Measurements from ENCODE around the gene HTR3D.

The HTR3D gene

DNA sequence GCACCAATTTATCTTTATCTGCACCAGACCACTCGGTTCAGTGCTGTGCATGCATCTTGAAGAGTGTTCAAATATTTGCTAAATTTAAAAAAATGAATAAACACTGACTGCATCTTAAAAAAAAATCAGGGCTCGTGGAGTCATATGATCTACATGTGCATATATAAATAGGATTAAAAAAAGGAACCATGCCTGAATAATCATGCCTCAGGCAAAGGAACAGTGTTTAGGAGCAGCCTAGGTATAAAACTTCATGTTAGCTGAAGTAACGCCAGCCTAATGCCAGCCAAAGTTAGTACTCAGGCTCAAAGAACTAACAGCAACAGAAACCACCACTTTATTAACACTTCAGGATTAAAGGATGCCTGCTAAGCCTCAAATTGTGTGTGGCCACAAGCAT, 23.4 kb upstream of the HTR3D start:
- no peaks in the 10 kb centered on the region for H3K27me3 ChIP-seq (ENCODE audit: low read length)
- H4K20me1 ChIP-seq (ENCODE audit: low read depth, low read length): no peaks in the 10 kb centered on the region
- H3K79me2 ChIP-seq (ENCODE audit: insufficient read depth, low read length): no peaks in the 10 kb centered on the region
- H3K36me3 ChIP-seq (ENCODE audit: low read length): no peaks in the 10 kb centered on the region
- H3K27ac ChIP-seq (ENCODE audit: low read depth, low read length): peak overlapping the region; percentile 80
- peak overlapping the region; percentile 13 for H3K4me3 ChIP-seq (ENCODE audit: insufficient read depth, low read length, poor library complexity, severe bottlenecking)
- H3K4me2 ChIP-seq (ENCODE audit: low read depth, low read length, poor library complexity, severe bottlenecking): peak overlapping the region; percentile 91
- peaks cover 33% of the 10 kb centered on the region for H3F3A ChIP-seq (ENCODE audit: insufficient read depth)
- H2AFZ ChIP-seq (ENCODE audit: low read depth, low read length, severe bottlenecking): peak overlapping the region; percentile 38
- no peaks in the 10 kb centered on the region for H3K9me2 ChIP-seq (replicated peaks; ENCODE audit: insufficient read depth, low read length)
- TF ChIP-seq EZH2phosphoT487 (conservative IDR thresholded peaks at IDR 0.05; ENCODE audit: low read length) (no peak), CTCF (IDR thresholded peaks at IDR 0.05; ENCODE audit: insufficient read depth, low read length, poor library complexity, severe bottlenecking) (no peak)
- H3K9ac ChIP-seq (ENCODE audit: low read length): peak overlapping the region; percentile 37
- no peaks in the 10 kb centered on the region for H3K9me3 ChIP-seq (ENCODE audit: insufficient read depth, low read length)

DNA sequence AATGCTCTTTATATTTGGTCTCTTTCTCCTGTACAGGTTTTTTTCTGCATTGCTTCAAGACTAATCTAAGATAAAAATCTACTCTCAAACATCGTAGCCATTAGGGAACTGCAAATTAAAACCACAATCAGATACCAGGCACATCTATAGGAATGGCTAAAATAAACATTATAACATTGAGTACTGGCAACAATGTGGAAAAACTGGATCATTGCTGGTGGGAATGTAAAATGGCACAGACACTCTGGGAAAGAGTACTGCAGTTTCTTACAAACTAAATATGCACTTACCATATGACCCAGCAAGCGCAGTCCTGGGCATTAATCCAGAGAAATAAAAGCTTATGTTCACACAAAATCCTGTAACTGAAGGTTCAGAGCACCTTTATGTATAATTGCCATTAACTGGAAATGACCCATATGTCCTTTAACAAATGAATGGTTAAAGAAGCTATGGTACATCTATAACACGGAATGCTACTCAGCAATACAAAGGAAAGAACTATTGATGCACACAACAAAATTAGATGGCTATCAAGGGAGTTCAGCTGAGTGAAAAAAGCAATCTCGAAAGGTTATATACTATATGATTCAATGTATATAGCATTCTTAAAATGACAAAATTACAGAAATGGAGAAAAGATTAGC, 20.2 kb upstream of the HTR3D start:
- H3K4me3 ChIP-seq (ENCODE audit: insufficient read depth, low read length, poor library complexity, severe bottlenecking): no peak overlapping the region
- TF ChIP-seq CTCF (IDR thresholded peaks at IDR 0.05; ENCODE audit: insufficient read depth, low read length, poor library complexity, severe bottlenecking) (no peak), EZH2phosphoT487 (conservative IDR thresholded peaks at IDR 0.05; ENCODE audit: low read length) (no peak)
- H3K79me2 ChIP-seq (ENCODE audit: insufficient read depth, low read length): no peaks in the 10 kb centered on the region
- H2AFZ ChIP-seq (ENCODE audit: low read depth, low read length, severe bottlenecking): no peak overlapping the region
- H3K9ac ChIP-seq (ENCODE audit: low read length): no peak overlapping the region
- H3K36me3 ChIP-seq (ENCODE audit: low read length): 0 out of 2 replicates have a peak, but pooled peaks cover 4% of the 10 kb centered on the region
- H4K20me1 ChIP-seq (ENCODE audit: low read depth, low read length): no peaks in the 10 kb centered on the region
- no peaks in the 10 kb centered on the region for H3K9me3 ChIP-seq (ENCODE audit: insufficient read depth, low read length)
- no peak overlapping the region for H3K27ac ChIP-seq (ENCODE audit: low read depth, low read length)
- H3K4me2 ChIP-seq (ENCODE audit: low read depth, low read length, poor library complexity, severe bottlenecking): no peak overlapping the region
- no peaks in the 10 kb centered on the region for H3K9me2 ChIP-seq (replicated peaks; ENCODE audit: insufficient read depth, low read length)
- peaks cover 33% of the 10 kb centered on the region for H3F3A ChIP-seq (ENCODE audit: insufficient read depth)
- H3K27me3 ChIP-seq (ENCODE audit: low read length): no peaks in the 10 kb centered on the region

DNA sequence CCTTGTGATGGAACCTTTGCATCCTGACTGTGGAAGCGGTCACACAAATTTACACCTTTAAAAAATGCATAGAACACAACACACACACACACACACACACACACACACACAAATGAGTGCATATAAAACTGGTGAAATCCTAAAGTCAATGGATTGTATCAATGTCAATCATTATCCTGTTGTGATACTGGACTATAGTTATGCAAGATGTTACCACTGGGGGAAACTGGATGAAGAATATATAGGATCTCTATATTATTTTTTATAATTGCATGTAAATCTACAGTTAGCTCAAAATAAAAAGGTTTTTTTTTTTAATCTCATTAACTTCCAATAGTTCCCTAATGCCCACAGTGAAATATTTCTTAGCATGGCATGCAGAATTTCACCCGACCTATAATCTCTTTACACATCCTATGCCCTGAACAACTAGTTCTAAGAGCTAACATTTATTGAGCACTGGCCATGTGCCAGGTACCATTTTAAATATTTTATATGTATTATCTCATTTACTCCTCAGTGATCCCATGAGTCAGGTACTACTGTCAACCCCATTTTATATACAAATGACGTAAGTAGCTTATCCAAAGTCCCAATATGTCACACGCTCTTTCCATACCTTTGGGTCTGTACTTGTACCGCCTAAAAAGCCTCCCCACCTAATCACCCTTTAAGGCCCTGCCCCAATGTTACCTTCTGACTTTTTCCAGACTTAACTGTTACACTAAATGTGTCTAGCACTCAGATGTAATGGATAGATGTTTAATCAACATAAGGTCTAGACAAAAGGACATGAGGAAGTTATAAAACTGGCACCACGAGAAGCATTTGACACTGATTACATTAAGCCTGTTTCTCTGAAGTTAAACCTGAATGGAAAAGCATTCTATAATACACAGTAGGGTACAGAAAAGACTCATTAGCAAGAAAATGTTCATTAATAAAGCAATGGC, 19.3 kb upstream of the HTR3D start:
- H3K79me2 ChIP-seq (ENCODE audit: insufficient read depth, low read length): no peaks in the 10 kb centered on the region
- 0 out of 2 replicates have a peak, but pooled peaks cover 4% of the 10 kb centered on the region for H3K36me3 ChIP-seq (ENCODE audit: low read length)
- no peaks in the 10 kb centered on the region for H3K9me2 ChIP-seq (replicated peaks; ENCODE audit: insufficient read depth, low read length)
- H3K27me3 ChIP-seq (ENCODE audit: low read length): no peaks in the 10 kb centered on the region
- H3K9ac ChIP-seq (ENCODE audit: low read length): no peak overlapping the region
- no peak overlapping the region for H2AFZ ChIP-seq (ENCODE audit: low read depth, low read length, severe bottlenecking)
- no peak for TF ChIP-seq CTCF (IDR thresholded peaks at IDR 0.05; ENCODE audit: insufficient read depth, low read length, poor library complexity, severe bottlenecking)
- TF ChIP-seq EZH2phosphoT487 (conservative IDR thresholded peaks at IDR 0.05; ENCODE audit: low read length): no peak
- no peaks in the 10 kb centered on the region for H4K20me1 ChIP-seq (ENCODE audit: low read depth, low read length)
- H3K9me3 ChIP-seq (ENCODE audit: insufficient read depth, low read length): no peaks in the 10 kb centered on the region
- no peak overlapping the region for H3K27ac ChIP-seq (ENCODE audit: low read depth, low read length)
- H3K4me2 ChIP-seq (ENCODE audit: low read depth, low read length, poor library complexity, severe bottlenecking): no peak overlapping the region
- no peak overlapping the region for H3K4me3 ChIP-seq (ENCODE audit: insufficient read depth, low read length, poor library complexity, severe bottlenecking)
- H3F3A ChIP-seq (ENCODE audit: insufficient read depth): peaks cover 29% of the 10 kb centered on the region

Measured in SU-DHL-6 (cell line).